ENCODE results near the gene PLEKHA6.

PLEKHA6 gene

GRCh38 chr1:204282761-204283221 is 76.9 kb downstream of the PLEKHA6 start:
- no peak for ATAC-seq

- no peak for ATAC-seq
These were observed 79.4 kb downstream of the PLEKHA6 start for GRCh38 chr1:204280099-204280961.

DNA sequence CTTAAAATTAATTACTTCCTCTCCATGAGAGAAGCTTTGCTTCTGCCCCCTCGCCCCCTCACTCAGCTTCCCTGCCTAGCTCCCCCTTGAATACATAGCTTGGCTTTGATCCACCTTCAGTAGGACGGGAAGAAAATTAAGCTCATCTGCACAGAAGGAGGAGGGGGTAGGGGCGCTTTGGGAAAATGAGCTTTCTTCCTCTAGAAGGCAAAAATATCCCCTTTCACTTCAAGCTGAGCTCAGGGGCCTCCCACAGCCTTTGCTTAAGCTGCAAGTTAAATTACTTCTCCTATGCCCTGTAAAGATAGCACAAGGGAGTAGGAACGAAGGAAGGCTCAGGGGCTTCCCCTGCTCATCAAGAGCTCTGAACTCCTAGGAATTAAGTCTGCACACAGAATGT is 80.8 kb downstream of the PLEKHA6 start:
- no peak for ATAC-seq

DNA sequence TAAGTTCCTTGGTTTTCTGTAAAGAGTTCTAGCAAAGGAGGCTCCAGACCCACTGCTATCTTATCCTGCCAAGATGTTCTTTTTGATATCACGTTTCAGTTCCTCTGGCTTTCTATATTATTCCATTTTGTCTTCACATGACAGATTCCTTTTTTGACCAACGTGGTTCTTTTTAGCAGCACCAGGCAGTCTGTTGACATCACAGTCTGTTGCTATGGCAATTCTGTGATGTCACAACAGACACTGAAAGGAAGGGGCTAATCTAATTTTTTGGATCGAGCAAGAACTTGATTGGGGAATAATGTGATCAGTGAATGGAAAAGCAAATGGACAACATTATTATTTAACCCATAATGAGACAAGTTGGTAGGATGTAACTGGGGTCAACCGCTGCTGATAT is 81.5 kb downstream of the PLEKHA6 start:
- no peak for ATAC-seq

GRCh38 chr1:204277563-204278219 is 82.0 kb downstream of the PLEKHA6 start:
- ATAC-seq: no peak

GRCh38 chr1:204275695-204276370 is 83.9 kb downstream of the PLEKHA6 start:
- no peak for ATAC-seq

DNA sequence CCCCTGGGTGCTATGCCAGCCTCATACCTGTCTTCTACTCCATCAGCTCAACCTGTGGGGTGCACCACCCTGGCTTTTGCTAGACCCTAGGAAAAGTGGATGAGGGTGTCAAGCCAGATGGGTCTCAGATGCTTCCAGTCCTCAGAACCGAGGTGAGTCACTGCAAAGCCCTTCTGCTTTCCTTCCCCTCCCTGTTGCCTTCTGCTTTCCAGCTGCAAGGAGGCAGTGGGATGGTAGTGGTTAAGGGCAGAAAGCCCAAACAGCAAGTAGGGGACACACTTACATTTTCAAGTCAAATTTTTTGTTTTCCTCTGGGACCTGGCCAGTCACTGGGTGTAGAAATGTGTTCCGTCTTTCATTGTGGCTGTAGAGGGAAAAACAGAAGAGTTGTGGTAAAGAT is 85.3 kb downstream of the PLEKHA6 start:
- no peak for ATAC-seq

GRCh38 chr1:204272505-204272904 is 87.2 kb downstream of the PLEKHA6 start:
- ATAC-seq: no peak

- no peak for ATAC-seq
These were observed 87.8 kb downstream of the PLEKHA6 start for GRCh38 chr1:204271970-204272369.

DNA sequence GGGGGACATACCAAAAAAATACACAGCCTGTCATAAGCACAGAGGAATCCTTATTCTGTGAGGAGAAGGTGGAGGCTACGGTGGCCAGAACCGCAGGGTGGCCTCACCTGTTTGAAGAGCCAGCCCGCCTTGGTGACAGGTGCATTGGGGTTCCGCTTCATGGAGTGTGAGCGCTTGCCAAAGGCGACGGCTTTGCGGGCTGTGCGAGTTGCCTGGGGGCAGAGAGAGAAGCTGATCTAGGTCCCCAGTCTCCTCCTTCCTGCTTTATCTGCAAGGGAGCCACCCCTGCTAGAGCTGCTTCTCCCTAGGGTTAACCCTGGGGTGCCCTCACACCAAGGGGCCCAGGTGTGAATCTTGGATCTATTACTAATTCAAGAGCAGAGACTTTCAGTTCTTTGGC is 91.6 kb downstream of the PLEKHA6 start:
- ATAC-seq: no peak

DNA sequence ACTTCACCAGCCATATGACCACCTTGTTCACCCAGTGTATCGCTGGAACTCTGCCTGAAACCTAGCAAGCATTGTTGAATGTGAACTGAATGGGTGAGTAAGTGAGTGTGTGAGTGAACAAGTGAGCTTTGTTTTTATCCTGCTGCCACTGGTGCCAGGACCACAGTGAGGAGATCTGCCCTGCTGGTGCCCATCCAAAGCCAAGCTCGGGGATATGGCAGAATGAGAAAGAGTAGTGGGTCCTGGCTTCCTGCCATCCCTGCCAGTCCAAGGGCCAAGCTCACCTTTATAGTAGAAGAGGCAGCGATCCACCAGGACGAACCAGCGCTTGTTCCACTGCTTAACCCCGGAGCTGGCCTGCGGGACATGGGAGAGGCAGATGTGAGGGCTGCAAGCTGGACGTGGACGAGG is 92.5 kb downstream of the PLEKHA6 start:
- ATAC-seq: no peak

- no peak for ATAC-seq
These were observed 93.2 kb downstream of the PLEKHA6 start for GRCh38 chr1:204266504-204267034.

- ATAC-seq: no peak
These were observed 94.1 kb downstream of the PLEKHA6 start for GRCh38 chr1:204265665-204266064.

GRCh38 chr1:204264805-204265204 is 94.9 kb downstream of the PLEKHA6 start:
- no peak for ATAC-seq

DNA sequence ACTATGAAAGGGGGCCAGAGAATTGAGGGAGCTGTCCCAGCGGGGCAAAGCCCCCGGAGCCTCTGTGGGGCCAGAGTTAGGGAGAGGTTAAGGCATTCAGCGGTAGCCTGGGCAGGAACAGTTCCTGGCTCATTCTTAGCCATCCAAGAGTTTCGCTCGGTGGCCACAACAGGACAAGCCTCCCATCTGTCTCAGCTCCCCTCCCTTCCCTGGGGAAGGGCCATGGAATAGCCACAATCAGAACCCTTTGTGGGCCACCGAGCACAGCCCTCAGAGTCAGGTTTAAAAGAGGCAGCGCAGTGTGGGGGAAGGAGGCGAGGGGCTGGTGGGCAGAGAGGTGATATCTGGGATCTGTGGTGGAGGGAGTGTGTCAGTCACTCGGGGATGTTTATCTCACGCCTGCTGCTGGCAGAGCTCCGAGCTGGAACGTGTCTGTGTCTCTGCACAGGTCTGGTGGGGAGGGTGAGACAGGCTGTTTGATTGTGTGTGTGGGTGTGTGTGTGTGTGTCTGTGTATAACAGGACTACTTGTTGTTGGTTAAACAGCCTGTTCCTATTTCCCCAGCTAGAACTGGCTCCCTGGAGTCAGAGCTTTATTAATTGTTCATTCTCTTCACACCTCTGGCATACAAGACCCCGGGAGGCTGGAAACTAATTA is 96.3 kb downstream of the PLEKHA6 start:
- no peak for ATAC-seq

- ATAC-seq: no peak
These were observed 97.0 kb downstream of the PLEKHA6 start for GRCh38 chr1:204262506-204263253.

- no peak for ATAC-seq
These were observed 97.8 kb downstream of the PLEKHA6 start for GRCh38 chr1:204261746-204262505.

- ATAC-seq: no peak
These were observed 98.5 kb downstream of the PLEKHA6 start for GRCh38 chr1:204261266-204261665.

DNA sequence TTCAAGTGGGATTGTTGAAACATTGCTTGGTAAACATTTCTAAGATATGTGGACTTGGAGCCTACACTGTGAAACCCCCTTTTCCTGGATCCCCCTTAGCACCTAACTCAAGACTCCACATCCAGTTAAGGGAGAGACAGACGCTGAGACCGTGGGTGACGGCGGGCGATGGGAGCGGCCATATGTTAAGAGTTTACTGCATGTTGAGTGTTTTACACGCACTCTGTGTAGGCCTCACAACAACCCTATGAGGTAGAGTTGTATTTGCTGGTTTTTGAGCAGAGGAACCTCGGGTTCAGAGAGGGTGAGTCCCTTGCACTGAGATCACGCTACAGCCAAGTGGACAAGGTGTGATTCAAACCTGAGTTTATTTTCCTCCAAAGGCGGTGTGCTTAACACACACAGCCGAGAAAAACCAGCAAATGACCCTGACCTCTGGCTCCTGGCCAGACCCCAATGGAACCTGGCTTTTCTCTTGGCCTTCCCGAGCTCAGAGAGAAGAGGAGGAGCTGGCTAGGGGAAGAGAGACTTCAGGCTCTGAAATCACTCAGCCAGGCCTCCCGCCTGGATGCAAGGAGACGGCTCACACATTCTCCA is 99.0 kb downstream of the PLEKHA6 start:
- ATAC-seq: no peak

- ATAC-seq: no peak
These were observed 99.9 kb downstream of the PLEKHA6 start for GRCh38 chr1:204259782-204260181.

- no peak for ATAC-seq
These were observed 100.5 kb downstream of the PLEKHA6 start for GRCh38 chr1:204259196-204259595.
